Spleen (tissue), 11 donors: ENCODE measurements around the gene POLE3. TPM values are rescaled to one million over a fixed set of nuclear protein-coding genes. Genes with fewer than 3 reads are reported as not detected.
"Not testable (repeated sequence)": the region's sequence is repeated elsewhere in the genome, so short reads cannot be mapped to it uniquely, and the experiment has no call there.

Experiments used
- DNase-seq: peaks from one replicate; pipeline ENCODE4 v3.0.0-alpha.2; 2020
- H3K27ac ChIP-seq, 8 donors: fragments of 200-600 bp; sonication (generic) in 7 of 8; 1 replicate in 4 of 8; 2 replicates in 4 of 8; pipeline versions ENCODE4 v1.5.0 to v1.8.0; 2016 to 2021; ENCODE audit warnings: inconsistent platforms in 4 of 8, mild to moderate bottlenecking in 4 of 8, moderate library complexity in 1 of 8
- H3K27me3 ChIP-seq, 7 donors: fragments of 200-600 bp; sonication (generic) in 6 of 7; replicated peaks in 1 of 7; 1 replicate in 4 of 7; 2 replicates in 3 of 7; pipeline versions ENCODE4 v1.5.0 to v1.8.0; 2016 to 2021; ENCODE audit warnings: inconsistent platforms in 3 of 7, mild to moderate bottlenecking in 1 of 7
- H3K36me3 ChIP-seq, 6 donors: fragments of 200-600 bp; sonication (generic) in 5 of 6; 1 replicate in 4 of 6; 2 replicates in 2 of 6; pipeline versions ENCODE4 v1.5.0 to v1.8.0; 2016 to 2021; ENCODE audit warnings: inconsistent platforms in 2 of 6
- H3K4me1 ChIP-seq, 6 donors: fragments of 200-600 bp; sonication (generic) in 5 of 6; 1 replicate in 3 of 6; 2 replicates in 3 of 6; pipeline versions ENCODE4 v1.5.0 to v1.8.0; 2016 to 2021; ENCODE audit warnings: inconsistent platforms in 3 of 6
- H3K4me3 ChIP-seq, 8 donors: fragments of 200-600 bp; sonication (generic) in 7 of 8; 1 replicate in 4 of 8; 2 replicates in 4 of 8; pipeline versions ENCODE4 v1.5.0 to v1.8.0; 2016 to 2021; ENCODE audit warnings: inconsistent platforms in 4 of 8, mild to moderate bottlenecking in 4 of 8, moderate library complexity in 2 of 8
- H3K9me3 ChIP-seq, 8 donors: fragments of 200-600 bp; sonication (generic) in 7 of 8; 1 replicate in 4 of 8; 2 replicates in 4 of 8; pipeline versions ENCODE4 v1.5.0 to v1.8.0; 2016 to 2021; ENCODE audit warnings: inconsistent platforms in 4 of 8
- POLR2A ChIP-seq, 3 donors: fragments of 450-650 bp; IDR thresholded peaks; one replicate each; pipeline ENCODE4 v1.5.1; 2017; ENCODE audit warnings: antibody characterized with exemption in 3 of 3, mild to moderate bottlenecking in 1 of 3
- POLR2AphosphoS5 ChIP-seq, 3 donors: sonication (generic); formaldehyde crosslinking; IDR thresholded peaks; one replicate each; pipeline ENCODE4 v1.5.1; 2017; ENCODE audit warnings: antibody characterized with exemption in 3 of 3
- WGBS, 5 donors: extraction: QIAGEN DNeasy Blood & Tissue Kit in 3 of 5; methylation state at CpG; one replicate each; pipeline versions ENCODE4 v1.1.5 to v1.1.7; 2013 to 2018; 5-methylcytosine and 5-hydroxymethylcytosine counted together
- intact Hi-C: fragments of 100-400 bp; cut with DNase I; formaldehyde crosslinking; loops from one replicate; pipeline ENCODE4 v1.15.0; 2023; ENCODE audit warnings: low total_unique reads
- polyA plus RNA-seq, 3 donors: library from polyadenylated mRNA; stranded (reverse); fragments of 200-250 nt; gene quantifications; one replicate each; pipeline ENCODE4 v1.2.1, GENCODE V29; 2013
- total RNA-seq, 7 donors: library from RNA; depleted of rRNA in 3 of 7; stranded (reverse); fragments of >200 nt in 3 of 7; fragmentation: NEBNext Ultra II Directional in 4 of 7; extraction: Animal tissue kit (Norgen Biotek cat#: 25700) in 4 of 7; gene quantifications; one replicate each; pipeline versions ENCODE4 v1.1.0 to v1.2.1, GENCODE V29; 2016 to 2021
- TF ChIP-seq, protein P1 (sequence below), 11 experiments: fragments of 200-600 bp in 7 of 11; fragments of 450-650 bp in 4 of 11; sonication (generic) in 4 of 11; IDR thresholded peaks in 8 of 11; conservative IDR thresholded peaks in 3 of 11; 1 replicate in 7 of 11; 2 replicates in 4 of 11; pipeline versions ENCODE4 v1.4.0 to v1.8.0; 2016 to 2021; ENCODE audit warnings: antibody characterized with exemption in 11 of 11, inconsistent platforms in 4 of 11, mild to moderate bottlenecking in 1 of 11
- donor health status: healthy with polysubstance abuse.
- donor health status: DM: no; HTN: no; CAD: no; lungs with moderate emphysema.
- donor health status: DM: no; HTN: no; CAD: no.
- donor health status: Bipolar disorder and iron deficiency.
- donor health status: healthy.
- donor health status: DM: no; HTN: no; CAD: no.
- donor health status: DM: yes; HTN: yes; CAD: no.

Gene POLE3
- total and polyA plus RNA-seq, 10 donors = 29.3 to 53.0 (median 37.0) TPM

GRCh38 chr9:113386571-113387393 is 23.7 kb downstream of the POLE3 start:
- H3K4me1 ChIP-seq = no peaks in the 10 kb centered on the region
- H3K9me3 ChIP-seq = no peaks in the 10 kb centered on the region
- H3K27ac ChIP-seq = no peak overlapping the region
- H3K27me3 ChIP-seq = no peaks in the 10 kb centered on the region
- DNase-seq = no peak
- TF ChIP-seq POLR2A (IDR thresholded peaks at IDR 0.05) (no peak), POLR2AphosphoS5 (IDR thresholded peaks at IDR 0.05) (no peak)
- TF ChIP-seq, protein P1, sequence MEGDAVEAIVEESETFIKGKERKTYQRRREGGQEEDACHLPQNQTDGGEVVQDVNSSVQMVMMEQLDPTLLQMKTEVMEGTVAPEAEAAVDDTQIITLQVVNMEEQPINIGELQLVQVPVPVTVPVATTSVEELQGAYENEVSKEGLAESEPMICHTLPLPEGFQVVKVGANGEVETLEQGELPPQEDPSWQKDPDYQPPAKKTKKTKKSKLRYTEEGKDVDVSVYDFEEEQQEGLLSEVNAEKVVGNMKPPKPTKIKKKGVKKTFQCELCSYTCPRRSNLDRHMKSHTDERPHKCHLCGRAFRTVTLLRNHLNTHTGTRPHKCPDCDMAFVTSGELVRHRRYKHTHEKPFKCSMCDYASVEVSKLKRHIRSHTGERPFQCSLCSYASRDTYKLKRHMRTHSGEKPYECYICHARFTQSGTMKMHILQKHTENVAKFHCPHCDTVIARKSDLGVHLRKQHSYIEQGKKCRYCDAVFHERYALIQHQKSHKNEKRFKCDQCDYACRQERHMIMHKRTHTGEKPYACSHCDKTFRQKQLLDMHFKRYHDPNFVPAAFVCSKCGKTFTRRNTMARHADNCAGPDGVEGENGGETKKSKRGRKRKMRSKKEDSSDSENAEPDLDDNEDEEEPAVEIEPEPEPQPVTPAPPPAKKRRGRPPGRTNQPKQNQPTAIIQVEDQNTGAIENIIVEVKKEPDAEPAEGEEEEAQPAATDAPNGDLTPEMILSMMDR (IDR thresholded peaks at IDR 0.05 in 8 of 11, conservative IDR thresholded peaks at IDR 0.05 in 3 of 11) = no peak
- intact Hi-C loops = no loop called here
- 81 to 92% (median 87%) methylated on average over 4 of the region's 4 CpGs for WGBS, 5 donors
- peaks cover 0 to 64% (median 45%) of the 10 kb centered on the region in 6 donors for H3K36me3 ChIP-seq
- no peak overlapping the region for H3K4me3 ChIP-seq

GRCh38 chr9:113381909-113382411 is 28.5 kb downstream of the POLE3 start:
- H3K9me3 ChIP-seq = no peaks in the 10 kb centered on the region
- TF ChIP-seq POLR2A (IDR thresholded peaks at IDR 0.05) (no peak), POLR2AphosphoS5 (IDR thresholded peaks at IDR 0.05) (no peak)
- TF ChIP-seq, protein P1 (IDR thresholded peaks at IDR 0.05 in 8 of 11, conservative IDR thresholded peaks at IDR 0.05 in 3 of 11) = no peak
- peak; percentile 4 for DNase-seq

GRCh38 chr9:113381441-113381840 is 29.0 kb downstream of the POLE3 start:
- H3K27ac ChIP-seq, H3K4me3 ChIP-seq, DNase-seq, intact Hi-C loops, H3K9me3 ChIP-seq, H3K27me3 ChIP-seq: not testable (repeated sequence)
- Histone ChIP-seq H3K4me1 (peaks cover 0 to 14% (median 5%) of the 10 kb centered on the region in 6 donors), H3K36me3 (peaks cover 0 to 10% (median 0%) of the 10 kb centered on the region in 6 donors)
- WGBS, 5 donors = 81 to 94% (median 90%) methylated on average over 7 of the region's 7 CpGs

More at GRCh38 chr9:113381909-113382411, 28.5 kb downstream of the POLE3 start:
- Histone ChIP-seq H3K27ac (no peak overlapping the region), H3K27me3 (no peaks in the 10 kb centered on the region), H3K4me1 (peaks cover 0 to 11% (median 4%) of the 10 kb centered on the region in 6 donors), H3K4me3 (no peak overlapping the region), H3K36me3 (peaks cover 0 to 15% (median under 1%) of the 10 kb centered on the region in 6 donors)
- WGBS, 5 donors = 86 to 96% (median 91%) methylated on average over 8 of the region's 8 CpGs
- intact Hi-C loops = no loop called here

GRCh38 chr9:113380869-113381378 is 29.6 kb downstream of the POLE3 start:
- H3K4me3 ChIP-seq = no peak overlapping the region
- WGBS, 5 donors = 39 to 73% (median 56%) methylated on average over 1 of the region's 1 CpG
- peak overlapping the region in 2 of 8 donors; percentile 7 to 33 for H3K27ac ChIP-seq
- H3K27me3 ChIP-seq = no peaks in the 10 kb centered on the region
- intact Hi-C loops = no loop called here
- TF ChIP-seq POLR2A (IDR thresholded peaks at IDR 0.05) = no peak
- TF ChIP-seq POLR2AphosphoS5 (IDR thresholded peaks at IDR 0.05) = no peak
- TF ChIP-seq, protein P1 (IDR thresholded peaks at IDR 0.05 in 8 of 11, conservative IDR thresholded peaks at IDR 0.05 in 3 of 11) = no peak
- H3K36me3 ChIP-seq = peaks cover 0 to 5% (median 0%) of the 10 kb centered on the region in 6 donors
- H3K9me3 ChIP-seq = no peaks in the 10 kb centered on the region
- peaks cover 0 to 19% (median 8%) of the 10 kb centered on the region in 6 donors for H3K4me1 ChIP-seq
- DNase-seq = peak; percentile 42

GRCh38 chr9:113379829-113380210 is 30.7 kb downstream of the POLE3 start:
- H3K9me3 ChIP-seq, H3K27ac ChIP-seq, H3K4me3 ChIP-seq, intact Hi-C loops, H3K36me3 ChIP-seq, DNase-seq, H3K27me3 ChIP-seq: not testable (repeated sequence)
- H3K4me1 ChIP-seq = peaks cover 0 to 30% (median 17%) of the 10 kb centered on the region in 6 donors
- 82 to 91% (median 87%) methylated on average over 2 of the region's 2 CpGs for WGBS, 5 donors

GRCh38 chr9:113379094-113379828 is 31.2 kb downstream of the POLE3 start:
- peak; percentile 50 for DNase-seq
- H3K27ac ChIP-seq, intact Hi-C loops, H3K27me3 ChIP-seq, H3K4me3 ChIP-seq, H3K9me3 ChIP-seq: not testable (repeated sequence)
- WGBS, 5 donors = 69 to 80% (median 75%) methylated on average over 23 to 24 of the region's 24 CpGs
- peaks cover 0 to 10% (median 6%) of the 10 kb centered on the region in 6 donors for H3K36me3 ChIP-seq
- peaks cover 0 to 32% (median 17%) of the 10 kb centered on the region in 6 donors for H3K4me1 ChIP-seq
